HEK293 (cell line): ENCODE results near the gene LAMTOR1.

ENCODE experiments used
- CTCF ChIA-PET: fragments of 350-600 bp; formaldehyde crosslinking; extraction: SDS; loops from one replicate; lab custom pipeline; 2021; ENCODE audit warnings: antibody characterized with exemption; lab: Yijun Ruan, JAX
- POLR2A ChIA-PET: fragments of 300-600 bp; formaldehyde crosslinking; extraction: SDS; loops from one replicate; lab custom pipeline; 2020; ENCODE audit warnings: antibody characterized with exemption, inconsistent platforms; lab: Yijun Ruan, JAX
- H3K27ac ChIP-seq: fragments of 200-500 bp; sonication (Bioruptor generic); 2 replicates; pipeline ENCODE4 v1.5.1; 2014; ENCODE audit warnings: low read depth, low read length, control low read depth, inconsistent platforms; ENCODE audit errors: extremely low read depth
- H3K36me3 ChIP-seq, 2 experiments: fragments of 200-500 bp in 1 of 2; sonication (Bioruptor generic) in 1 of 2; 1 replicate in 1 of 2; 2 replicates in 1 of 2; pipeline ENCODE4 v1.5.1; 2014 to 2017; ENCODE audit warnings: inconsistent platforms in 2 of 2, low read length in 2 of 2; ENCODE audit not compliant: control insufficient read depth in 2 of 2, insufficient read depth in 1 of 2
- H3K4me1 ChIP-seq: fragments of 200-500 bp; sonication (Bioruptor generic); 2 replicates; pipeline ENCODE4 v1.5.1; 2014; ENCODE audit warnings: mild to moderate bottlenecking, low read length, inconsistent platforms; ENCODE audit not compliant: control insufficient read depth, insufficient read depth
- H3K4me3 ChIP-seq: 2 replicates; pipeline ENCODE4 v1.5.1; 2011; ENCODE audit warnings: low read depth, mild to moderate bottlenecking, control low read depth, low read length, moderate library complexity
- H3K9me3 ChIP-seq: fragments of 200-500 bp; sonication (Bioruptor generic); 2 replicates; pipeline ENCODE4 v1.5.1; 2014; ENCODE audit warnings: low read depth, low read length, inconsistent platforms; ENCODE audit not compliant: control insufficient read depth, insufficient read depth
- HOXD13 ChIP-seq: sonication (generic); formaldehyde crosslinking; IDR thresholded peaks from 2 replicates; pipeline ENCODE4 v1.8.0; 2022; ENCODE audit warnings: missing genetic modification reagents, borderline replicate concordance
- KLF1 ChIP-seq: fragments of 450-650 bp; formaldehyde crosslinking; IDR thresholded peaks from 2 replicates; pipeline ENCODE4 v1.5.1; 2016; ENCODE audit warnings: missing biosample characterization, missing genetic modification characterization
- KLF16 ChIP-seq: fragments of 450-650 bp; formaldehyde crosslinking; IDR thresholded peaks from 2 replicates; pipeline ENCODE4 v1.5.1; 2017; ENCODE audit warnings: missing biosample characterization, missing genetic modification characterization
- PRDM1 ChIP-seq: fragments of 450-650 bp; formaldehyde crosslinking; IDR thresholded peaks from 2 replicates; pipeline ENCODE4; 2016; ENCODE audit warnings: missing biosample characterization, missing genetic modification characterization
- ZBTB17 ChIP-seq: fragments of 450-650 bp; formaldehyde crosslinking; IDR thresholded peaks from 2 replicates; pipeline ENCODE4 v1.5.1; 2016; ENCODE audit warnings: missing biosample characterization, missing genetic modification characterization
- ZFP41 ChIP-seq: fragments of 450-650 bp; formaldehyde crosslinking; IDR thresholded peaks from 2 replicates; pipeline ENCODE4 v1.5.1; 2016; ENCODE audit warnings: missing biosample characterization, missing genetic modification characterization, borderline replicate concordance
- ZNF202 ChIP-seq: fragments of 450-650 bp; formaldehyde crosslinking; IDR thresholded peaks from 2 replicates; pipeline ENCODE4 v1.5.1; 2016; ENCODE audit warnings: missing biosample characterization, missing genetic modification characterization, borderline replicate concordance
- ZNF221 ChIP-seq: fragments of 450-650 bp; formaldehyde crosslinking; IDR thresholded peaks from 2 replicates; pipeline ENCODE4 v1.5.1; 2017; ENCODE audit warnings: missing biosample characterization, missing genetic modification characterization, borderline replicate concordance
- ZNF341 ChIP-seq: fragments of 450-650 bp; formaldehyde crosslinking; IDR thresholded peaks from 2 replicates; pipeline ENCODE4; 2016; ENCODE audit warnings: low read depth, missing biosample characterization, missing genetic modification characterization
- ZNF514 ChIP-seq: fragments of 450-650 bp; formaldehyde crosslinking; IDR thresholded peaks from 2 replicates; pipeline ENCODE4 v1.5.1; 2016; ENCODE audit warnings: missing biosample characterization, missing genetic modification characterization
- ZNF571 ChIP-seq: fragments of 450-650 bp; formaldehyde crosslinking; IDR thresholded peaks from 2 replicates; pipeline ENCODE4 v1.5.0; 2017; ENCODE audit warnings: missing biosample characterization, missing genetic modification characterization
- ZNF629 ChIP-seq: fragments of 450-650 bp; formaldehyde crosslinking; IDR thresholded peaks from 2 replicates; pipeline ENCODE4 v1.5.1; 2017; ENCODE audit warnings: missing biosample characterization, missing genetic modification characterization
- ZNF654 ChIP-seq: fragments of 450-650 bp; formaldehyde crosslinking; IDR thresholded peaks from 2 replicates; pipeline ENCODE4 v1.5.1; 2016; ENCODE audit warnings: low read depth, missing biosample characterization, missing genetic modification characterization
- ZNF658 ChIP-seq: fragments of 450-650 bp; formaldehyde crosslinking; IDR thresholded peaks from 2 replicates; pipeline ENCODE4; 2016; ENCODE audit warnings: missing biosample characterization, missing genetic modification characterization
- ZNF791 ChIP-seq: fragments of 450-650 bp; formaldehyde crosslinking; IDR thresholded peaks from 2 replicates; pipeline ENCODE4 v1.5.1; 2016; ENCODE audit warnings: missing biosample characterization, missing genetic modification characterization
- TF ChIP-seq, protein P1 (sequence below): fragments of 450-650 bp; formaldehyde crosslinking; IDR thresholded peaks from 2 replicates; pipeline ENCODE4 v1.5.1; 2016; ENCODE audit warnings: missing biosample characterization, missing genetic modification characterization
- TF ChIP-seq, protein P2 (sequence below): fragments of 450-650 bp; formaldehyde crosslinking; IDR thresholded peaks from 2 replicates; pipeline ENCODE4 v1.5.1; 2016; ENCODE audit warnings: missing biosample characterization, missing genetic modification characterization
- TF ChIP-seq, protein P3 (sequence below): fragments of 450-650 bp; formaldehyde crosslinking; IDR thresholded peaks from 2 replicates; pipeline ENCODE4; 2016; ENCODE audit warnings: missing biosample characterization, missing genetic modification characterization
- TF ChIP-seq, protein P4 (sequence below): fragments of 450-650 bp; formaldehyde crosslinking; IDR thresholded peaks from 2 replicates; pipeline ENCODE4 v1.5.1; 2017; ENCODE audit warnings: missing biosample characterization, missing genetic modification characterization

Gene LAMTOR1

DNA sequence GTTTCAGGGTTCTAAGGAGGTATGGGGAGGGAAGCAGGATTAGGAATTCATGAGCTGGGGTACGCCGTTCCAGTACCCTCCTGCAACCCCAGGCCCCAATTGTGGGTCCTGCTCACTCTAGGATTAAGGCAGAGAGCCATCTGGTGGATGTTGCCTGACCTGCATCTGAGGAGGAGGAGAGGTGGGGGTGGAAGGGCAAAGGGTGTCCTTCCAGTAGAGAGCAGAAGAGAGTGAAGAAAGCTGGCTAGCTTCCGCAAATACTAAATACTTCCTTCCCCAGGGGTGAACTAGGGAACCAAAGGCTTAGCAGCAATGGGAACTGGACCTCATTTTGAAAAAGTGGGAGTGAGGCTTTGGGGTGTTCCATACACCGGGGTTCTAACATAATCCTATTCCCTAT lies 11.8 kb downstream of the LAMTOR1 start:
- no peaks in the 10 kb centered on the region for H3K9me3 ChIP-seq
- ChIA-PET POLR2A (interaction anchor here (0.6 to 1.6 kb wide), 4 partner anchors 10 to 356 kb away, joined by 3 to 9 read pairs (median 3); partner anchors contain the start of gene LAMTOR1), CTCF (interaction anchor here (0.5 to 10.1 kb wide), 23 partner anchors 8 to 571 kb away, joined by 3 to 184 read pairs (median 6); partner anchors contain the start of gene LAMTOR1)
- H3K36me3 ChIP-seq: peaks cover 0 to 59% of the 10 kb centered on the region in 2 experiments; a peak in 1 of 3 replicates
- H3K4me3 ChIP-seq: no peak overlapping the region
- no peaks in the 10 kb centered on the region for H3K4me1 ChIP-seq
- peak; percentile 62 for TF ChIP-seq ZNF341 (tag by site-specific recombination)
- TF ChIP-seq, protein P1, sequence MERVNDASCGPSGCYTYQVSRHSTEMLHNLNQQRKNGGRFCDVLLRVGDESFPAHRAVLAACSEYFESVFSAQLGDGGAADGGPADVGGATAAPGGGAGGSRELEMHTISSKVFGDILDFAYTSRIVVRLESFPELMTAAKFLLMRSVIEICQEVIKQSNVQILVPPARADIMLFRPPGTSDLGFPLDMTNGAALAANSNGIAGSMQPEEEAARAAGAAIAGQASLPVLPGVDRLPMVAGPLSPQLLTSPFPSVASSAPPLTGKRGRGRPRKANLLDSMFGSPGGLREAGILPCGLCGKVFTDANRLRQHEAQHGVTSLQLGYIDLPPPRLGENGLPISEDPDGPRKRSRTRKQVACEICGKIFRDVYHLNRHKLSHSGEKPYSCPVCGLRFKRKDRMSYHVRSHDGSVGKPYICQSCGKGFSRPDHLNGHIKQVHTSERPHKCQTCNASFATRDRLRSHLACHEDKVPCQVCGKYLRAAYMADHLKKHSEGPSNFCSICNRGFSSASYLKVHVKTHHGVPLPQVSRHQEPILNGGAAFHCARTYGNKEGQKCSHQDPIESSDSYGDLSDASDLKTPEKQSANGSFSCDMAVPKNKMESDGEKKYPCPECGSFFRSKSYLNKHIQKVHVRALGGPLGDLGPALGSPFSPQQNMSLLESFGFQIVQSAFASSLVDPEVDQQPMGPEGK (tag by site-specific recombination): peak; percentile 13; the same call in 1 of the 2 replicates
- no peak for TF ChIP-seq KLF16 (tag by site-specific recombination)
- TF ChIP-seq ZNF571 (tag by site-specific recombination): no peak
- peak; percentile 60 for TF ChIP-seq PRDM1 (tag by site-specific recombination)
- TF ChIP-seq KLF1: no peak
- no peak for TF ChIP-seq ZNF791 (tag by site-specific recombination)
- TF ChIP-seq ZNF654 (tag by site-specific recombination): peak; percentile 54
- TF ChIP-seq, protein P2, sequence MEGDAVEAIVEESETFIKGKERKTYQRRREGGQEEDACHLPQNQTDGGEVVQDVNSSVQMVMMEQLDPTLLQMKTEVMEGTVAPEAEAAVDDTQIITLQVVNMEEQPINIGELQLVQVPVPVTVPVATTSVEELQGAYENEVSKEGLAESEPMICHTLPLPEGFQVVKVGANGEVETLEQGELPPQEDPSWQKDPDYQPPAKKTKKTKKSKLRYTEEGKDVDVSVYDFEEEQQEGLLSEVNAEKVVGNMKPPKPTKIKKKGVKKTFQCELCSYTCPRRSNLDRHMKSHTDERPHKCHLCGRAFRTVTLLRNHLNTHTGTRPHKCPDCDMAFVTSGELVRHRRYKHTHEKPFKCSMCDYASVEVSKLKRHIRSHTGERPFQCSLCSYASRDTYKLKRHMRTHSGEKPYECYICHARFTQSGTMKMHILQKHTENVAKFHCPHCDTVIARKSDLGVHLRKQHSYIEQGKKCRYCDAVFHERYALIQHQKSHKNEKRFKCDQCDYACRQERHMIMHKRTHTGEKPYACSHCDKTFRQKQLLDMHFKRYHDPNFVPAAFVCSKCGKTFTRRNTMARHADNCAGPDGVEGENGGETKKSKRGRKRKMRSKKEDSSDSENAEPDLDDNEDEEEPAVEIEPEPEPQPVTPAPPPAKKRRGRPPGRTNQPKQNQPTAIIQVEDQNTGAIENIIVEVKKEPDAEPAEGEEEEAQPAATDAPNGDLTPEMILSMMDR (tag by site-specific recombination): peak; percentile 85
- no peak for TF ChIP-seq ZNF202 (tag by site-specific recombination)
- no peak for TF ChIP-seq ZNF221 (tag by site-specific recombination)
- no peak for TF ChIP-seq ZBTB17
- H3K27ac ChIP-seq: no peak overlapping the region

DNA sequence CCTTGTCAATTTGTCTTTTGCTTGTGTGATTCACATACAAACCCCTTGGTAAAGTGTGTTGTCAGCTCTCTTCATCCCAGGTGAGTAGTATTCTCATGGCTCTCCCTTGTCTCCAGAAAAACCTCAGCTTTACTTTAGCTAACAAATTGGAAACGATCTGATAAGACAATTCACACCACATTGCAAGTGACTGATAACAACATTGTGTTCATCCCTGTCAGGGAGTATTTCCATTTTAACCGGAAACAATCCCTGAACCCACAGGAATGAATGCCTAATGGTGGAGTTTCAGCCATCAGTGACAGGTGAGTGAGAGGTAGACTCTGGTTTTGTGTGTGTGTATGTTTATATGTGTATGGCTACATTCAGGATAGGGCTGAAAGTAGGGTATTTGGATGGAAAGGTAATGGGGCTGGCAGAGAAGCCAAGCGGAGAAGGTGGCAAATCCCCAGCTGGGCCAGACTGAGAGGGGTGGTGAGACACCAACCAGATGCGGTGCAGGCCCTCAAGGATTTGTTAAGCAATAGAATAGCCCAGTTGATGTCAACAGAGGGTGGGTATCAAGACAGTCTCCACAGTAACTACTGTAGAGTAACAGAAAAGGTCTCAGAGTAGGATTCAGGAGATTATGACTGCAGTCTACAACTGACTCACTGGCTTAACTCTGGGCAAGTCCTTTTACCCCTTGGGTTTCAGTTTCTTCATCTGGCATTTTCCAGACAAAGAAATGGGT lies 14.9 kb downstream of the LAMTOR1 start:
- Histone ChIP-seq H3K36me3 (peaks cover 0 to 38% of the 10 kb centered on the region in 2 experiments; a peak in 1 of 3 replicates), H3K4me1 (no peaks in the 10 kb centered on the region), H3K4me3 (no peak overlapping the region), H3K9me3 (no peaks in the 10 kb centered on the region), H3K27ac (no peak overlapping the region)
- POLR2A ChIA-PET: no interaction called here
- CTCF ChIA-PET: interaction anchor here (4.7 kb wide), 1 partner anchor 63 kb away, joined by 60 read pairs; no protein-coding TSS in a partner anchor
- TF ChIP-seq ZNF514 (tag by site-specific recombination) (no peak), HOXD13 (no peak), ZFP41 (no peak), ZNF629 (no peak), ZNF658 (tag by site-specific recombination) (no peak)
- TF ChIP-seq, protein P3, sequence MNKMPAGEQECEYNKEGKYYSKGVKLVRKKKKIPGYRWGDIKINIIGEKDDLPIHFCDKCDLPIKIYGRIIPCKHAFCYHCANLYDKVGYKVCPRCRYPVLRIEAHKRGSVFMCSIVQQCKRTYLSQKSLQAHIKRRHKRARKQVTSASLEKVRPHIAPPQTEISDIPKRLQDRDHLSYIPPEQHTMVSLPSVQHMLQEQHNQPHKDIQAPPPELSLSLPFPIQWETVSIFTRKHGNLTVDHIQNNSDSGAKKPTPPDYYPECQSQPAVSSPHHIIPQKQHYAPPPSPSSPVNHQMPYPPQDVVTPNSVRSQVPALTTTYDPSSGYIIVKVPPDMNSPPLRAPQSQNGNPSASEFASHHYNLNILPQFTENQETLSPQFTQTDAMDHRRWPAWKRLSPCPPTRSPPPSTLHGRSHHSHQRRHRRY: no peak
- TF ChIP-seq, protein P4, sequence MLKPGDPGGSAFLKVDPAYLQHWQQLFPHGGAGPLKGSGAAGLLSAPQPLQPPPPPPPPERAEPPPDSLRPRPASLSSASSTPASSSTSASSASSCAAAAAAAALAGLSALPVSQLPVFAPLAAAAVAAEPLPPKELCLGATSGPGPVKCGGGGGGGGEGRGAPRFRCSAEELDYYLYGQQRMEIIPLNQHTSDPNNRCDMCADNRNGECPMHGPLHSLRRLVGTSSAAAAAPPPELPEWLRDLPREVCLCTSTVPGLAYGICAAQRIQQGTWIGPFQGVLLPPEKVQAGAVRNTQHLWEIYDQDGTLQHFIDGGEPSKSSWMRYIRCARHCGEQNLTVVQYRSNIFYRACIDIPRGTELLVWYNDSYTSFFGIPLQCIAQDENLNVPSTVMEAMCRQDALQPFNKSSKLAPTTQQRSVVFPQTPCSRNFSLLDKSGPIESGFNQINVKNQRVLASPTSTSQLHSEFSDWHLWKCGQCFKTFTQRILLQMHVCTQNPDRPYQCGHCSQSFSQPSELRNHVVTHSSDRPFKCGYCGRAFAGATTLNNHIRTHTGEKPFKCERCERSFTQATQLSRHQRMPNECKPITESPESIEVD (tag by site-specific recombination): no peak
- TF ChIP-seq, all 188 proteins: peak for 0
